Measurements from ENCODE around the gene REM2.
A peak's percentile ranks its signal among the peaks of the same experiment; 100 is the strongest.
"Not testable (repeated sequence)": the region's sequence is repeated elsewhere in the genome, so short reads cannot be mapped to it uniquely, and the experiment has no call there.

The REM2 gene

DNA sequence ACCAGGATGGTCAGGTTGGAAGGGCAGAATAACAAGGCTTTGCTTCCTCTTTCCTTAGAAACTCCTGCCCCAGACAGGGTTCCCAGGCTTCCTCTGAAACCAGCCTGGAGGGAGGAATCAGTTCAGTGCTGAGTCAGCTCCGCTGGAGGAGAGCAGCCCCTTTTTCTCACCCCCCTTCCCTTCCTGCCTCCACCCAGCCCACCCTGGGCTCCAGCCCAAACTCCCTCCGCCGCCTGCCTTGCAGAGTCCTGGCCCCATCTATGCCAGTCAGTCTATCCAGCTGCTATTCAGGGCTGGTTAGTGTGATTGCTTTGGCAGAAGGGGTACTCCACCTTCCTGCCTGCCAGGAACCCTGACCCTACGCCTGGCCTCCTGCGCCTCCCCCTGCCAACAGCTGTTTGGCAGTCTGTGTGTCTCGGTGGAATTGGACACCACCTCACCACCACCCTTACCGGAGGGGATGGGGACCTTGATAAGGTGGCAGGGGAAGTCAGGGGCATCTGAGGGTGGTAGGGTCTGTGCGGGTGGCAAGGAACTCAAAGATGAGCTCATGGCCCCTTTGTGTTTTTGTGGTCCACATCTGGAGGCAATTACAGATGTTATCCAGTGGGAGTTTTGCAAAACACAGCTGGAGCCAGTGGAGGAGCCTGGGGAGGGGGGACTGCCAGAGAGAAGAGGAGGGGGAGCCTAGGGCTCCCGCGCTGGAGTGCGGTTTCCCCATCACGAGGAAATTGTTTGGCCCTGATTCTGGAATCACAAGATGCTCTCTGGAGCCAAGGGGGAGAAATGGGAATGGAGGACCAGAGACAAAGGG lies 34.5 kb upstream of the REM2 start:
- no peak for DNase-seq

GRCh38 chr14:22849212-22849819 lies 33.7 kb upstream of the REM2 start:
- no peak for DNase-seq

DNA sequence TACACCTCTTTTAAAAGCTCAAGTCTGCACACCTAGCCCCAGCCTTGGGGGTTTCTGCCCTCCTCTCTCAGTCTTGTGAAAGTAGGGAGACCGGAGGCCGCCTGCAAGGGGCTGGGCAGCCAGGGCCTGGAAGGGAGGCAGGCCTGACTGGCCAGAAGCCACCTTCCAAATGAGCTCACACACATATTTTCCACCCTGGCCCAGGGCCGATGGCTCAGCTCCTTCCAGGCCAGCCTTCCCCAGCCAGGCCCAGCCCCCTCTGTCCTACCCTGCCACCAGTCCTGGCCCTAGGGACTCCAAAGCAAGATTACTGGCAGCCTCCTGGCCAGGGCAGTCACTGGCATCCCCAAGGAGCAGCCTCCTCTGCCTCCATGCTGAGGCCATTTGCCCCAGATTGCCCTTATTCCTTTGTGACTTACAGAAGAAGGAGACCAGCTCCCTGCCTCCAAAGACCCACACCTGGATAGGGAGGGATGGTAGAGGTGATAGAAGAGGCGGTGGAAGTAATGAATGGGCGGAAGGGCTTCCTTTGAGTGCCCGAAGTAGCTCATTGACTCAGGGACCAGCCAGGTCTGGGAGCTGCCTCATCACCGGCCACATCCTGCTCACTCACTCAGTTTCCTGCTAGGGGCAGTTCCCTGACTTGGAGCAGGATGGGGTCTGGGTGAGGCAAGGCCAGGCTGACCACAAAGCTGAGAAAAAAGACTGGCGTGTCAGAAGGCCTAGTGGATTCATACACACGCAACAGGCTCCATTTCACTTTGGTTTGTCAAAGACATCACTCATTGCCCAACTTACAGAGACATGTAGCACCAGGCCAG lies 31.9 kb upstream of the REM2 start:
- DNase-seq: no peak

DNA sequence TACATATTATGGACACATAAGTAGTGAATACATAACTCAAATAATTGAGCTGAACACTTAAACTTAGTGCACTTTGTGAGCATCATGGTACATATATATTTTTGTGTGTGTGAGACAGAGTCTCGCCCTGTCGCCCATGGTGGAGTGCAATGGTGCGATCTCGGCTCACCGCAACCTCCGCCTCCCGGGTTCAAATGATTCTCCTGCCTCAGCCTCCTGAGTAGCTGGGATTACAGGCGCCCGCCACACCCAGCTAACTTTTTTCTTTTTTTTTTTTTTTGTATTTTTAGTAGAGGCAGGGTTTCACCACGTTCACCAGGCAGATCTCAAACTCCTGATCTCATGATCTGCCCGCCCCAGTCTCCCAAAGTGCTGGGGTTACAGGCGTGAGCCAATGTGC lies 30.8 kb upstream of the REM2 start:
- DNase-seq: not testable (repeated sequence)

DNA sequence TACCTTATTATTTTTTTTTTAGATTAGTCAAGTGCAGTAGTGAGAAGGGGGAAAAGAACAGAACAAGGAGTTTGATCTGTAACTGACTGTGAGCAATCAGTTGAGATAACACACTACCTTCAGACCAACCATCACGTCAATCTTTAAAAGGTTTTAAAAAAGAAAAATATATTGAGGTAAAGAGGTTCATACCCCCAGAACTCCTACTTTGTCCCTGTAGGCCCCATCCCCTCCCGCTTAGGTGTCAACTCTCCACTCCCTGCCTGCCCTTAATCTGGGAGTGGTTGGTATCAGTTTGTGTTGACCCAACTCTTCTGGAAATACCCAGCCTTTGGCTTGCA lies 30.5 kb upstream of the REM2 start:
- no peak for DNase-seq

DNA sequence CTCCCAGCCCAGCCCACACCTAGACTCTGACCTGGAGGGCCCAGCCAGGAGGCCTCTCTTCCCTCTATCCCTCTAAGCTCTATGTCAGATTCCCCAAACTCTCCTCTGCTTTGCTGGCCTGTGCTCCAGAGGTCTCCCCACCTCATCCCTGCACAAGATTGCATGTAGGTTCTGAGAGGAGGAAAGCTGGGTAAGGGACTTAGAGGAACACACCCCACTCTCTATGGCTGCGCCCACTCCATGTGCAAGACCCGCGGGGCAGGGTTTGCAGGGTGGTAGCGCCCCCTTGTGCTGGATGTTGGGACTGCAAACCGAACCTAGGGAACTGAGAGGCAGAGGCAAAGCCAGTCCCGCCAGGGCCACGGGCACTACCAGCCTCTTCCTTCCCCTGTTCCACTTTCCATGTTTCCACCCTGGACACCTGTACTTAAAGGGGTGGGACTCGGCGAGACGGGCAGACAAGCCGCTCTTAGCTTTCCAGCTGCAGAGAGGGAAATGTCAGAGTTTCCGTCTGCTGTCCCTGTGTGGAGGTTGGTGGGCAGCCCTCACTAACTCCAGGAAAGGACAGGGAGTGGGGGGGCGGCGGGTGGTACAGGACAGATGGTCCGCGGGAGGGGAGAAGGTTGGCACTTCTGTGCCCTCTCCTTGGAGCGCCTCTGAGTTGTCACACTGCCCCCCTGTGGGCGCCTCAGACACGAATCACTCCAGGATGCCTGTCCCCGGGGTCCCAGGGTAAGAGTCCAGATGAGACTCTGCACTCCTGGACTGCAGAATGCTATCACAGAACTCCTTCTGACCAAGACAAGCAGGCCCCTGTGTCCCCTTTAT lies 29.9 kb upstream of the REM2 start:
- DNase-seq: peak; percentile 70 to 82

- not testable (repeated sequence) for DNase-seq
Observed at GRCh38 chr14:22854296-22854695, 28.7 kb upstream of the REM2 start.

GRCh38 chr14:22854963-22855724 lies 27.9 kb upstream of the REM2 start:
- DNase-seq: no peak

- DNase-seq: no peak
Observed at GRCh38 chr14:22856428-22856827, 26.6 kb upstream of the REM2 start.

DNA sequence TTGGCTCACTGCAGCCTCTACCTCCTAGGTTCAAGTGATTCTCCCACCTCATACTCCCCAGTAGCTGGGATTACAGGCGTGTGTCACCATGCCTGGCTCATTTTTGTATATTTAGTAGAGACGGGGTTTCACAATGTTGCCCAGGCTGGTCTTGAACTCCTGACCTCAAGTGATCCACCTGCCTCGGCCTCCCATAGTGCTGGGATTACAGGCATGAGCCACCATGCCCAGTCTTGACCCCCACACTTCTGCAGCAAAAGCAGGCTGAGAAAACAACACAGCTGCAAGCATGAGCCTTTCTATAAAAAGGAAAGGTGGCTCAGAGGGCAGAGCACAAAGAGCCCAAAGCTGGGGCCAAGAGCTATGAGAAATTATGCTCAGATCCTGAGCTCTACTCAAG lies 22.6 kb upstream of the REM2 start:
- DNase-seq: not testable (repeated sequence)

DNA sequence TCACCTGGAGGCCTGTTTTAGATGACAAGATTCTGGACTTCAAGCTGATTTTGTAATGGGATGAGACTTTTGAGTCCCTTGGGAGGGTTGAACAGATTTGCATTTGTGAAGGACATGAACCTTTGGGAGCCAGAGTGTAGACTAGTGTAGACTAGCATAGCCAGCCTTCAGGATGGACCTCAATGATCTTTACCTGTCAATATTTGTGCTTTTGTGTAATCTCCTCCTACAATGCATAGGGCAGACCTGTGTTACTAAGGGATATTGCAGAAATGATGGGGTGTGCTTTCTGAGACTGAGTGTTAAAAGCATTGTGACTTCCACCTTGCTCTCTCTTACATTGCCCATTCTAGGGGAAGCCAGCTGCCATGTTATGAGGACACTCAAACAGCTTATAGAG lies 21.4 kb upstream of the REM2 start:
- DNase-seq: no peak

DNA sequence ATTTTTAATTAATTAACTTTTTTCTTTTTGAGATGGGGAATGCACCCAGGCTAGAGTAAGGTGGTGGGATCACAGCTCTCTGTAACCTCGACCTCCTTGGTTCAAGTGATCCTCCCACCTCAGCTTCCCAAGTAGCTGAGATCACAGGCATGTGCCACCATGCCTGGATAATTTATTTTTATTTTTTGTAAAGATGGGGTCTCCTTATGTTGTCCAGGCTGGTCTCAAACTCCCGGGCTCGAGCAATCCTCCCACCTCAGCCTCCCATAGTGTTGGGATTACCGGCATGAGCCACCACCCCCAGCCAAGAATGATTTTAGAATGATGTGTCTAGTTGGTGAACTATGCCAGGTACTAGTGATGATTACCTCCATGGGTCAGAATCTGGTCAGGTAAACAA lies 18.0 kb upstream of the REM2 start:
- no peak for DNase-seq

DNA sequence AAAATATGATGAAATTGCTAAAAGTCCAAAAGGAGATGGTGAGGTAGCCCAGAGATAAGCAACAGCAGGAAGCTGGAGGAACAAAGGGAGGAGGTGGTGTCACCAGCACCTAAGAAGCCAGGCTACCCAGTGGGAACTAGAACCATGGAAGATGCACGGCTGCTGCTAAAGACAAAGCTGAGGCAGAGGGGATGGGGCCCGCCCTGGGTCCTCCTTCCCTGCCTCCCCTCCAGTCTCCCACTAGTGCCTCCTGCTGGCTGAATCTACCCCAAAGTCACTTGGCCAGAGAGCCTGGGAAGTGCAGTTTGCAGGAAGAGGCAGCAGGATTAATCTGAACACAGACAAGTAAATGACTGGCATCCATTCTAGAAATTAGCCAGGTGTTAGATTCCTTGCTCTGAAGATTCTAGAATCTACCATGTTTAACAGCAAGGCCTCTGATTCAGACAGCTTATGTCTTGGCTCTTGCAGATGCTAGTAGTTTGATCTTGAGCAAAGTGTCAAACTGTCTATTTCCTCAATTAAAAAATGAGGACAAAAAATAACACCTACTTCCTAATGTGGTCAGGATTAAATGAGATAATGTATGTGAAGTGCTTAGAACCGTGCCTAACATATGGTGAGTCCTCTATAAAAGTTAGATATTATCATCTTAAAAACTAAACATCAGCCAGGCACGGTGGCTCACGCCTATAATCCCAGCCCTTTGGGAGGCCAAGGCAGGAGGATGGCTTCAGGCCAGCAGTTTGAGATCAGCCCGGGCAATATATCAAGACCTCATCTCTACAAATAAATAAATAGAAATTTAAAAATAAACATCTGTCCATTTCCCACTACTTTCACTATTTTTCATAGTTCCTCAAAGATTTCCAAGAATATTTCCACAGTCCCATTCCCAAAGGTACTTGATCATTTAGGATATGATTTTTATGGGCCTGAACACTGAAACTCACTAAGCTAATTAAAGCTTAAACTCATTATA lies 17.3 kb upstream of the REM2 start:
- DNase-seq: no peak

- DNase-seq: no peak
Observed at GRCh38 chr14:22866874-22867273, 16.1 kb upstream of the REM2 start.

DNA sequence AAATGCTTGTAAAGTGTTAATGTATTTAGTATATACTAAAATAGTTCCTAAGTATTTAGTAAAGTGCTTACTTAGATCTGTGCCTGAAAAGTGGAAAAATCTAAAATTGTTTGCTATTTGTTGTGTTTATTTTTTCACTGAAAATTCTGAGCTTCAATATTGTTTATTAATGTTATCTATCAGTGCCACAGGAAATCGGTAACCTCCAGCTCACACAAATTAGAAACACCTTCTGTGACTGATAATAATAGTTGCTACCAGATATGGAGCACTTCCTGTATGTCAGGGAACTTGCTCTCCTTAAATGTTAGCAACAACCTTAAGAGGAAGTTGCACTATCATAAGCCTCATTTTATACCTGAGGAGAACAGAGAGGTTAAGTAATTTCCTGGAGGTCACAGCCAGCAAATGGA lies 12.2 kb upstream of the REM2 start:
- DNase-seq: no peak

DNA sequence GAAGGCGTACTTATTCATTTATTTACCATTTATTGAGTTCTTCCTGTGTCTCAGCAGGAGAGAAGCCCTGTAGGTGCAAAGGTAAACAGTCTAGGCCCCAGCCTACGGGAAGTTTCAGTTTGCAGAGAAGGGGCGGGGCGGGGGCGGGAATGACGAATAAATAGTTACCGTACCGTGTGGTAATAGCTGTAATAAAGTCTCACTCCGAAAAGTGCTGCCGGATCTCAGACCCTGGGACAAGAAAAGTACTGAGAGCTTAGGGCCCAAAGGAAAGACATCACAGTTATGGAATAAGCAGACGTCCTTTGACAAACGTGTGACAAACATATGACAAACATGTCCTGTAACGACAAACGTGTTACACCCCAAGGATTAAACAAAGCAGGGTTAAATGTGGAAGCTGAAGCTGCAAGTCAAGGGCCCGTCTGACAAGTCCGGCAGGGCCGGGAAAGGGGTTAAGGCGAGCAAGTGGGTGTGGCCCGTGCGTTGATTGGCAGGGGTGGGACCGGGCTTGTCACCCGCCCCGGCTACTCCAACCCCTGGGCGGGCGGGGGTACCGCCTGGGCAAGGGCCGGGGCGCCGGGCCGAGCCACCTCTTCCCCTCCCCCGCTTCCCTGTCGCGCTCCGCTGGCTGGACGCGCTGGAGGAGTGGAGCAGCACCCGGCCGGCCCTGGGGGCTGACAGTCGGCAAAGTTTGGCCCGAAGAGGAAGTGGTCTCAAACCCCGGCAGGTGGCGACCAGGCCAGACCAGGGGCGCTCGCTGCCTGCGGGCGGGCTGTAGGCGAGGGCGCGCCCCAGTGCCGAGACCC lies 11.6 kb upstream of the REM2 start, which contains the start of gene LRP10:
LRP10 (plus strand) TSS at position 517 of the 809 bp plus-strand sequence. CDS start 564 bp downstream, outside the sequence.
- DNase-seq: peak; percentile 32 to 78

DNA sequence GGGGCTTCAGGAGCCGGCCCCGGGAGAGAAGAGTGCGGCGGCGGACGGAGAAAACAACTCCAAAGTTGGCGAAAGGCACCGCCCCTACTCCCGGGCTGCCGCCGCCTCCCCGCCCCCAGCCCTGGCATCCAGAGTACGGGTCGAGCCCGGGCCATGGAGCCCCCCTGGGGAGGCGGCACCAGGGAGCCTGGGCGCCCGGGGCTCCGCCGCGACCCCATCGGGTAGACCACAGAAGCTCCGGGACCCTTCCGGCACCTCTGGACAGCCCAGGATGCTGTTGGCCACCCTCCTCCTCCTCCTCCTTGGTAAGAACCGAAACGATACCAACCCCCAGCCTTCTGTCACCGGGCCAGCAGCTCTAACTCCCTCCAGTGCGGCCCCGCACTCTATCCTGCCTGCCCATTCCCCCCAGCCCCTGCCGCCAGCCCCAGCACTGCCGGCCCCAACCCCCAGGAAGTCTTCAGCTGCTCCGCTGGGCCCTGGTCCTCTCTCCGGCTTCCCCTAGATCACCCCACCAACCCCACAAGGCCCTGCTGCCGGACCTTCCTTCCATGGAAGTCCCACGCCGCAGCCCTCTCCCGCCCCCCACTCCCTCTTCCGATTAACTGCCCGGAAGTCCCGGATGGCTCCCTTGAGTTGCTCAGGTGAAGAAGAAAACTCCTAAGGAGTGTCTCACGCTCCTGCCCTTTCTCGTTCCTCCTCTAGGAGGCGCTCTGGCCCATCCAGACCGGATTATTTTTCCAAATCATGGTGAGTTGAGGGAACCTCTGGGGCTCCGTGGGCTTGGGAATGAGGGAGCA lies 10.8 kb upstream of the REM2 start:
- peak; percentile 14 to 42 for DNase-seq

DNA sequence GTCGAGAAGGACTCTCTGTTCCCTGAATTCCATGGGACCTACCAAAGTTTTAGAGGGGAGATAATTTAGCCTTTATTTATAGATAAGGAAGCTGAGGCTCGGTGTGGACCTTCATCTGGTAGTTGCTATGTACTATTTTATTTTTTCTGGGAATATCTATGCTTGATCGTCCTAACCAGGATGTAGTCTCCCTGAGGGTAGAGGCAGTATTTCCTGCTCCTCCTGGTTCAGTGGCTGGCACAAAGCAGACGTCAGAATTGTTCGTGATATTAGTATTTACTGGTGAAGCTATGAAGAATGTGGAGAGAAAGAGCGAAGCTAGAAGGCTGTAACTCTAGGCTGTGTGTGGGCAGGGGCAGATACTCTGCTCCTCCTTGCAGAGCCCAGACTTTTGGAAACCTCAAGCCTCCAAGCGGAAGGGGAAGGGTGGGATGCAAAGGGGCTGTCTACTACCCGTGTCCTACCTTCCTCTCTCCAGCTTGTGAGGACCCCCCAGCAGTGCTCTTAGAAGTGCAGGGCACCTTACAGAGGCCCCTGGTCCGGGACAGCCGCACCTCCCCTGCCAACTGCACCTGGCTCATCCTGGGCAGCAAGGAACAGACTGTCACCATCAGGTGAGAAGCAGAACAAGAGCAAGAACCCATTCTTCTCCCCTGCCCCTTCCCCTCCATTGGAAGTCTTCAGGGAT lies 10.0 kb upstream of the REM2 start:
- DNase-seq: no peak

Measured in NCI-H2081 (cell line).